HG03064 (cell line): ENCODE data around the gene RETSAT.

ENCODE experiments used
- ATAC-seq: cut with Tn5 transposase; IDR thresholded peaks from one replicate; pipeline ENCODE4 v1.9.1; 2021; ENCODE audit warnings: low read depth; ENCODE audit not compliant: unreplicated experiment

RETSAT gene

GRCh38 chr2:85309699-85310321 is 44.5 kb downstream of the RETSAT start:
- no peak for ATAC-seq

DNA sequence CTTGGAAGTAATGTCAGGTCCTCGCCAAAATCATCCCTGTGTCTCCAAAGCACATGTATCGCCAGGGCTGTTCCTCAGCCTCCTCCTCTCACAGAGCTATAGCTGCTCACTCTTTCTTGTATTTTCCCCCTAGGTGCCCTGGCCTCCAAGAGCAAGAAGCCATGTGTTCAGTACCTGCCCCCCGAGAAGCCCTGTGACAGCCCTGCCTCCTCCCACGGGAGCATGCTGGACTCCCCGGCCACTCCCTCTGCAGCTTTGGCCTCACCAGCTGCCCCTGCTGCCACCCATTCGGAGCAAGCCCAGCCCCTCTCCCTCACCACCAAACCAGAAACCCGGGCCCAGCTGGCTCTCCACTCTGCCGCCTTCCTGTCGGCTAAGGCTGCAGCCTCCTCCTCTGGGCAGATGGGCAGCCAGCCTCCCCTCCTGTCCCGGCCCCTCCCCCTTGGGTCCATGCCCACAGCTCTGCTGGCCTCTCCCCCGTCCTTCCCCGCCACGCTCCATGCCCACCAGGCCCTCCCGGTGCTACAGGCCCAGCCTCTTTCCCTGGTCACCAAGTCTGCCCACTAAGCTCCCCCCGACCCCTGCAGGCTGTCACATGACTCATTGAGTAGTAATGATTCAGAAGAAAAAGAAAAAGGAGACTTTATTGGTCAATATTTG is 45.3 kb downstream of the RETSAT start:
- no peak for ATAC-seq

- ATAC-seq, result no peak
Measured at GRCh38 chr2:85308201-85308600, 46.1 kb downstream of the RETSAT start.

- ATAC-seq, result no peak
Measured at GRCh38 chr2:85307527-85307897, 46.8 kb downstream of the RETSAT start.

- no peak for ATAC-seq
Measured at GRCh38 chr2:85303780-85304531, 50.4 kb downstream of the RETSAT start.

- ATAC-seq, result no peak
Measured at GRCh38 chr2:85302121-85302520, 52.2 kb downstream of the RETSAT start.
